H1 (cell line): ENCODE results near the gene KIF1B. TPM values are rescaled to one million over a fixed set of nuclear protein-coding genes. Genes with fewer than 3 reads are reported as not detected.

Experiments used
- ASH2L ChIP-seq: fragments of 200-600, 300-600 bp; sonication (generic); IDR thresholded peaks from one replicate; pipeline ENCODE4 v1.7.1; 2017; ENCODE audit warnings: low read length
- BACH1 ChIP-seq: IDR thresholded peaks from 2 replicates; pipeline ENCODE4 v1.6.1; 2012; ENCODE audit warnings: low read length, improper control_type of control experiment
- CHD2 ChIP-seq: IDR thresholded peaks from 2 replicates; pipeline ENCODE4 v1.6.1; 2012; ENCODE audit warnings: low read length, improper control_type of control experiment
- CTBP2 ChIP-seq: IDR thresholded peaks from 2 replicates; pipeline ENCODE4 v1.7.0; 2011; ENCODE audit warnings: borderline replicate concordance, mild to moderate bottlenecking, moderate library complexity, mixed read lengths, low read length; ENCODE audit not compliant: insufficient read depth, insufficient read length
- EP300 ChIP-seq, 2 experiments: IDR thresholded peaks; 1 replicate in 1 of 2; 2 replicates in 1 of 2; pipeline ENCODE4 v1.6.1; 2011 to 2012; ENCODE audit warnings: low read depth in 2 of 2, low read length in 2 of 2, mild to moderate bottlenecking in 2 of 2, borderline replicate concordance in 1 of 2, inconsistent platforms in 1 of 2, moderate library complexity in 1 of 2
- GABPA ChIP-seq: IDR thresholded peaks from 2 replicates; pipeline ENCODE4 v1.6.1; 2011; ENCODE audit warnings: mild to moderate bottlenecking, low read length, moderate library complexity, borderline replicate concordance; ENCODE audit not compliant: insufficient read depth
- JUND ChIP-seq: IDR thresholded peaks from 2 replicates; pipeline ENCODE4 v1.6.1; 2011; ENCODE audit warnings: mild to moderate bottlenecking, improper control_type of control experiment, low read length
- MAFK ChIP-seq: IDR thresholded peaks from 2 replicates; pipeline ENCODE4 v1.6.1; 2012; ENCODE audit warnings: low read depth, mild to moderate bottlenecking, improper control_type of control experiment, low read length
- NANOG ChIP-seq: IDR thresholded peaks from 2 replicates; pipeline ENCODE4 v1.6.1; 2011; ENCODE audit warnings: low read length, low read depth, mild to moderate bottlenecking, inconsistent platforms; ENCODE audit not compliant: insufficient read depth, poor library complexity, severe bottlenecking
- NRF1 ChIP-seq: IDR thresholded peaks from 2 replicates; pipeline ENCODE4 v1.6.1; 2011; ENCODE audit warnings: mild to moderate bottlenecking, low read depth, low read length, improper control_type of control experiment
- POLR2AphosphoS5 ChIP-seq: IDR thresholded peaks from 2 replicates; pipeline ENCODE4 v1.6.1; 2011; ENCODE audit warnings: low read depth, low read length
- RAD21 ChIP-seq, 2 experiments: IDR thresholded peaks in 1 of 2; conservative IDR thresholded peaks in 1 of 2; 2 replicates each; pipeline ENCODE4 v1.6.1; 2011; ENCODE audit warnings: low read depth in 2 of 2, low read length in 2 of 2, improper control_type of control experiment in 1 of 2, inconsistent platforms in 1 of 2, mild to moderate bottlenecking in 1 of 2, moderate library complexity in 1 of 2
- SAP30 ChIP-seq: fragments of 300-600 bp; sonication (generic); IDR thresholded peaks from 2 replicates; pipeline ENCODE4 v1.7.1; 2012; ENCODE audit warnings: low read length, moderate library complexity, mild to moderate bottlenecking, inconsistent platforms; ENCODE audit not compliant: insufficient read depth, insufficient replicate concordance
- SIRT6 ChIP-seq: IDR thresholded peaks from one replicate; pipeline ENCODE4 v1.7.1; 2012; ENCODE audit warnings: low read length, inconsistent platforms
- SIX5 ChIP-seq: IDR thresholded peaks from 2 replicates; pipeline ENCODE4 v1.6.1; 2011; ENCODE audit warnings: mild to moderate bottlenecking, low read depth, low read length
- TAF7 ChIP-seq: optimal IDR thresholded peaks from 2 replicates; pipeline ENCODE3; 2011; ENCODE audit warnings: low read depth, mild to moderate bottlenecking, inconsistent platforms, low read length, moderate library complexity, borderline replicate concordance
- TBP ChIP-seq: IDR thresholded peaks from 2 replicates; pipeline ENCODE4 v1.6.1; 2011; ENCODE audit warnings: low read depth, low read length, improper control_type of control experiment
- polyA plus RNA-seq, 7 experiments: library from polyadenylated mRNA; depleted of rRNA in 3 of 7; stranded (reverse) in 5 of 7; unstranded in 2 of 7; fragments of >200 nt in 5 of 7; fragments of 200-250 nt in 2 of 7; gene quantifications; 1 replicate in 5 of 7; 2 replicates in 1 of 7; 4 replicates in 1 of 7; pipeline versions ENCODE4 v1.2.1 to v1.2.3, GENCODE V29; 2011 to 2013; ENCODE audit warnings: missing spikeins in 2 of 7, mixed read lengths in 2 of 7
- total RNA-seq: library from RNA; stranded (reverse); fragmentation: NEBNext Ultra II Directional; extraction: Animal tissue kit (Norgen Biotek cat#: 25700); gene quantifications from 2 replicates; pipeline ENCODE4 v1.2.1, GENCODE V29; 2021
- TF ChIP-seq, protein P1 (sequence below): IDR thresholded peaks from 2 replicates; pipeline ENCODE4 v1.6.1; 2012; ENCODE audit warnings: low read length, inconsistent platforms
- TF ChIP-seq, protein P2 (sequence below): IDR thresholded peaks from 2 replicates; pipeline ENCODE4 v1.6.1; 2012; ENCODE audit warnings: inconsistent platforms
- TF ChIP-seq, protein P3 (sequence below): IDR thresholded peaks from 2 replicates; pipeline ENCODE4 v1.6.1; 2011; ENCODE audit warnings: low read length, improper control_type of control experiment

The KIF1B gene
- total and polyA plus RNA-seq, 2 of the 8 experiments (the other 6 are each of a cell fraction or from before 2014, with no cell fraction given), result 39.1 to 74.2 TPM

DNA sequence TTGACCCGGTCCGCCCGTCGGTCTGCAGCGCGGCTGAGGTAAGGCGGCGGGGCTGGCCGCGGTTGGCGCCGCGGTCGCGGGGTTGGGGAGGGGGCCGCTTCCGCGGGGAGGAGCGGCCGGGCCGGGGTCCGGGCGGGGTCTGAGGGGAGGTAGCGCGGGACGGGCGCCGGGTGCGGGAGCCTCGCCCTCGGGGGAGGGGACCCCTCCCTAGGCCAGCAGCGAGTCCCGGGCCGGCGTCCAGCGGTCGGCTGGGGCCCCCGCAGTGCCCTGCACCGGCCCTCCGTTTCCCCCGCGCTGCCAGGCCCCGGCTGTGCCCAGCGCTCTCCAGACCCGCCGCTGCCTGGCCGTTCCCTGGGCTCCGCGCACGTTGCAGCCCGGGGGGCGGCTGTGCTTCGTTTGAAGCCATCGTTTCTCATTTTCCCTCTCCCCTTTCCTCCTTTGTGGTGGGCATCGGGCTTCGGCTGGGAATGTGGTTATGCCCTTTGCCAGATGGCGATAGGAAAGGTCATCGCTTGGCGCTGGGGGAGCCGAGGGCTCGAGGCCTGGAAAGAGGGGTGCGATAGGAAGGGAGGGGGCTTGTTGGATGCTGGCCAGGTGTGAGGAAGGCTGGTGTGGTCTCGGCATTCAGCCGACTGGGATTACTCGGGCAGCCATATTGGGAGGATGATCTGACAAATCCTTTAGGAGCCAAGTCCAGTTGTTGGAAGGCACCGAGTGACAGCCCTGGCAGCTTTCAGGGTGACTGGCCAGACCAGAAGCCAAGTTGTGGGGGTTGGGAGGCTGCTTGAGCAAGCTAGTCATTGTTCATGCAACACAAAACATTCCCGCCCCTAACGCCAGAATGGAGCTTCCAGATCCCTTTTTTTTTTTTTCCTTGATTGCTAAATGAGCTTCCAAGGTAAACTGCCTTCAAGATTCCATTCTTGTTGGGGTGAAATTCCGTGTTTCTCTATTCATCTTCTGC, 753 bp downstream of the KIF1B start (continued):
- no peak for TF ChIP-seq SIX5
- TF ChIP-seq, protein P1, sequence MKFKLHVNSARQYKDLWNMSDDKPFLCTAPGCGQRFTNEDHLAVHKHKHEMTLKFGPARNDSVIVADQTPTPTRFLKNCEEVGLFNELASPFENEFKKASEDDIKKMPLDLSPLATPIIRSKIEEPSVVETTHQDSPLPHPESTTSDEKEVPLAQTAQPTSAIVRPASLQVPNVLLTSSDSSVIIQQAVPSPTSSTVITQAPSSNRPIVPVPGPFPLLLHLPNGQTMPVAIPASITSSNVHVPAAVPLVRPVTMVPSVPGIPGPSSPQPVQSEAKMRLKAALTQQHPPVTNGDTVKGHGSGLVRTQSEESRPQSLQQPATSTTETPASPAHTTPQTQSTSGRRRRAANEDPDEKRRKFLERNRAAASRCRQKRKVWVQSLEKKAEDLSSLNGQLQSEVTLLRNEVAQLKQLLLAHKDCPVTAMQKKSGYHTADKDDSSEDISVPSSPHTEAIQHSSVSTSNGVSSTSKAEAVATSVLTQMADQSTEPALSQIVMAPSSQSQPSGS, result no peak
- no peak for TF ChIP-seq ASH2L
- peak; percentile 72 for TF ChIP-seq SAP30
- no peak for TF ChIP-seq BACH1
- TF ChIP-seq SIRT6, result no peak
- TF ChIP-seq EP300 (IDR thresholded peaks at IDR 0.05; ENCODE audit: borderline replicate concordance in 1 of 2, low read depth in 2 of 2, low read length in 2 of 2), result no peak
- TF ChIP-seq MAFK, result no peak
- TF ChIP-seq CTBP2, result no peak
- TF ChIP-seq NANOG, result no peak
- TF ChIP-seq TAF7, result no peak
- TF ChIP-seq, protein P2, sequence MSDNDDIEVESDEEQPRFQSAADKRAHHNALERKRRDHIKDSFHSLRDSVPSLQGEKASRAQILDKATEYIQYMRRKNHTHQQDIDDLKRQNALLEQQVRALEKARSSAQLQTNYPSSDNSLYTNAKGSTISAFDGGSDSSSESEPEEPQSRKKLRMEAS, result peak; percentile 50
- no peak for TF ChIP-seq RAD21 (IDR thresholded peaks at IDR 0.05 in 1 of 2, conservative IDR thresholded peaks at IDR 0.05 in 1 of 2; ENCODE audit: low read depth in 2 of 2, low read length in 2 of 2)
- TF ChIP-seq, protein P3, sequence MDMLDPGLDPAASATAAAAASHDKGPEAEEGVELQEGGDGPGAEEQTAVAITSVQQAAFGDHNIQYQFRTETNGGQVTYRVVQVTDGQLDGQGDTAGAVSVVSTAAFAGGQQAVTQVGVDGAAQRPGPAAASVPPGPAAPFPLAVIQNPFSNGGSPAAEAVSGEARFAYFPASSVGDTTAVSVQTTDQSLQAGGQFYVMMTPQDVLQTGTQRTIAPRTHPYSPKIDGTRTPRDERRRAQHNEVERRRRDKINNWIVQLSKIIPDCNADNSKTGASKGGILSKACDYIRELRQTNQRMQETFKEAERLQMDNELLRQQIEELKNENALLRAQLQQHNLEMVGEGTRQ, result no peak
- no peak for TF ChIP-seq NRF1
- TF ChIP-seq GABPA, result no peak
- TF ChIP-seq TBP, result no peak; the same call in 1 of the 2 replicates
- TF ChIP-seq JUND, result no peak
- no peak for TF ChIP-seq CHD2
- no peak for TF ChIP-seq POLR2AphosphoS5
